ENCODE data around the gene KEAP1. TPM values are rescaled to one million over a fixed set of nuclear protein-coding genes. Genes with fewer than 3 reads are reported as not detected.
A peak's percentile ranks its signal among the peaks of the same experiment; 100 is the strongest.
"Not testable (repeated sequence)": the region's sequence is repeated elsewhere in the genome, so short reads cannot be mapped to it uniquely, and the experiment has no call there.

KEAP1 gene
- total and polyA plus RNA-seq, 10 of the 15 experiments (the other 5 are each of a cell fraction or from before 2014, with no cell fraction given), result 1.4 to 87.7 (median 48.6) TPM

- BruUV-seq (replicated peaks); H2AFZ ChIP-seq (ENCODE audit: control insufficient read depth, low read depth, low read length); H3K9me3 ChIP-seq (replicated peaks; ENCODE audit: control insufficient read depth, insufficient read depth, low read length); H3K27me3 ChIP-seq (replicated peaks in 1 of 2; ENCODE audit: control insufficient read depth in 2 of 2, insufficient read depth in 2 of 2, low read length in 1 of 2); DNase-seq (ENCODE audit: low read depth, low spot score); H3K27ac ChIP-seq (ENCODE audit: control insufficient read depth, insufficient read depth); H3K4me2 ChIP-seq (ENCODE audit: control insufficient read depth, insufficient read depth); H3K36me3 ChIP-seq (ENCODE audit: control insufficient read depth in 2 of 2, insufficient read depth in 2 of 2, low read length in 1 of 2); H3K79me2 ChIP-seq (ENCODE audit: control insufficient read depth, insufficient read depth, low read length); H3K4me1 ChIP-seq (ENCODE audit: control insufficient read depth, insufficient read depth, low read length); FAIRE-seq; H3K4me3 ChIP-seq; intact Hi-C loops (cut with micrococcal nuclease; ENCODE audit: unreplicated experiment); H4K20me1 ChIP-seq (ENCODE audit: control insufficient read depth, insufficient read depth); H3K9ac ChIP-seq (ENCODE audit: control insufficient read depth, insufficient read depth, low read length); in situ Hi-C loops (cut with MboI); RAD21 ChIA-PET (ENCODE audit: unreplicated experiment); ATAC-seq: not testable (repeated sequence)
- ChIA-PET SMC1A (ENCODE audit: uncharacterized antibody, unreplicated experiment) (interaction anchor here (1.3 kb wide), 2 partner anchors 8 to 33 kb away, joined by 3 read pairs; no protein-coding TSS in a partner anchor), CTCF (interaction anchor here (4.4 kb wide), 1 partner anchor 22 kb away, joined by 11 read pairs; no protein-coding TSS in a partner anchor), POLR2A (interaction anchor here (0.6 kb wide), 1 partner anchor 38 kb away, joined by 4 read pairs; no protein-coding TSS in a partner anchor)
- WGBS (ENCODE audit: insufficient coverage, insufficient replicate concordance, low lambda C conversion rate, missing lambda C conversion rate), result 58% methylated on average over 7 of the region's 7 CpGs
Measured at GRCh38 chr19:10458733-10459132, 44.4 kb downstream of the KEAP1 start.

DNA sequence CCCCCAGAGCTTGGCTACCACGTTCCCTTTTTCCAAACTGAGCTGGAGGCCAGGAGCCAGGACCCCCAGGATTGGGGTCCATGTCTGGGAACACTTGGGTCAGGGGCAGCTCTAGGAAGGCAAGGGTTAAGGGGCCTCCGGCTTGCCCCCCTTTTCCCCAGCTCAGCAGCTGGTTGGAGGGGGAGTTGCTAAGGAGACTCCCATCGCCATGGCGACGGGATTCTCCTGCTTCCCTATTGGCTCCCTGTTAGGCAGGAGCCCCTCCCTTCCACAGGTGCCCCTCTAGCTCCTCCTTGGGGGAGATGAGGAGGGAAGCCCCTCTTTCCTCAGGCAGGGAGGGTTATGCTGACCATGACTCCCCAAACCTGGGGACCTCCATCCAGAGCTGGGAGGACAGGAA lies 48.9 kb downstream of the KEAP1 start:
- H4K20me1 ChIP-seq (ENCODE audit: control insufficient read depth, insufficient read depth), result no peaks in the 10 kb centered on the region
- H3K9me3 ChIP-seq (replicated peaks; ENCODE audit: control insufficient read depth, insufficient read depth, low read length), result no peaks in the 10 kb centered on the region
- H3K27me3 ChIP-seq (replicated peaks in 1 of 2; ENCODE audit: control insufficient read depth in 2 of 2, insufficient read depth in 2 of 2, low read length in 1 of 2), result no peaks in the 10 kb centered on the region
- no peaks in the 10 kb centered on the region; a peak in 2 of 4 replicates for H3K36me3 ChIP-seq (ENCODE audit: control insufficient read depth in 2 of 2, insufficient read depth in 2 of 2, low read length in 1 of 2)
- in situ Hi-C loops (cut with MboI), result no loop called here
- intact Hi-C loops (cut with micrococcal nuclease; ENCODE audit: unreplicated experiment), result no loop called here
- ATAC-seq, result 0 out of 3 replicates have a peak, but pooled peaks have one; percentile 28
- no peak for DNase-seq (ENCODE audit: low read depth, low spot score)
- H3K4me3 ChIP-seq, result no peak overlapping the region
- ChIA-PET SMC1A (ENCODE audit: uncharacterized antibody, unreplicated experiment) (no interaction called here), RAD21 (ENCODE audit: unreplicated experiment) (no interaction called here), POLR2A (no interaction called here), CTCF (interaction anchor here (1.6 kb wide), 1 partner anchor 29 kb away, joined by 4 read pairs; no protein-coding TSS in a partner anchor)
- no peak overlapping the region for H3K27ac ChIP-seq (ENCODE audit: control insufficient read depth, insufficient read depth)
- no peak for FAIRE-seq
- BruUV-seq (replicated peaks), result no TSS peak
- TF ChIP-seq RFX5 (IDR thresholded peaks at IDR 0.05; ENCODE audit: low read depth, low read length), result peak; percentile 92
- peak; percentile 64; the same call in 1 of the 2 replicates for TF ChIP-seq BMI1 (IDR thresholded peaks at IDR 0.05; ENCODE audit: borderline replicate concordance)
- TF ChIP-seq RELA (IDR thresholded peaks at IDR 0.05; ENCODE audit: borderline replicate concordance, partially characterized antibody), result no peak
- no peaks in the 10 kb centered on the region for H3K4me1 ChIP-seq (ENCODE audit: control insufficient read depth, insufficient read depth, low read length)
- 41% methylated on average over 5 of the region's 5 CpGs for WGBS (ENCODE audit: insufficient coverage, insufficient replicate concordance, low lambda C conversion rate, missing lambda C conversion rate)
- H2AFZ ChIP-seq (ENCODE audit: control insufficient read depth, low read depth, low read length), result no peak overlapping the region
- H3K4me2 ChIP-seq (ENCODE audit: control insufficient read depth, insufficient read depth), result no peak overlapping the region
- H3K79me2 ChIP-seq (ENCODE audit: control insufficient read depth, insufficient read depth, low read length), result no peaks in the 10 kb centered on the region
- H3K9ac ChIP-seq (ENCODE audit: control insufficient read depth, insufficient read depth, low read length), result no peak overlapping the region

All from GM12878 (cell line).